ENCODE results near the gene HECW1.

GRCh38 chr7:43505412-43505811 lies 393.0 kb downstream of the HECW1 start:
- TF ChIP-seq EZH2 (IDR thresholded peaks at IDR 0.05; ENCODE audit: low read length): no peak
- no peak for TF ChIP-seq CTCF (optimal IDR thresholded peaks at IDR 0.05 in 1 of 3, IDR thresholded peaks at IDR 0.05 in 1 of 3, conservative IDR thresholded peaks at IDR 0.05 in 1 of 3; ENCODE audit: extremely low read depth in 1 of 3, insufficient read depth in 2 of 3, low read length in 3 of 3)

Measured in keratinocyte (primary cell).